BE2C (cell line): ENCODE results near the gene TIMP3.

Source experiments
- DNase-seq: peaks from one replicate; pipeline ENCODE4 v3.0.0-alpha.2; 2020
- H3K27me3 ChIP-seq: fragments of 250-450 bp; sonication (Bioruptor Pico); 2 replicates; pipeline ENCODE4 v1.5.1; 2020; ENCODE audit warnings: mild to moderate bottlenecking
- H3K36me3 ChIP-seq: fragments of 250-450 bp; sonication (Bioruptor Pico); 2 replicates; pipeline ENCODE4 v1.5.1; 2020; ENCODE audit warnings: mild to moderate bottlenecking
- H3K4me1 ChIP-seq: fragments of 250-450 bp; sonication (Bioruptor Pico); 2 replicates; pipeline ENCODE4 v1.5.1; 2020
- H3K4me3 ChIP-seq: 2 replicates; pipeline ENCODE4 v1.5.1; 2011; ENCODE audit warnings: low read depth, low read length
- H3K9me3 ChIP-seq: fragments of 250-450 bp; sonication (Bioruptor Pico); 2 replicates; pipeline ENCODE4 v1.5.1; 2020
- TF ChIP-seq, protein P1 (sequence below): IDR thresholded peaks from 2 replicates; pipeline ENCODE4 v1.5.1; 2012; ENCODE audit warnings: mild to moderate bottlenecking, low read depth, low read length

Gene TIMP3

GRCh38 chr22:32791056-32791455 lies 10.4 kb upstream of the TIMP3 start:
- Histone ChIP-seq H3K4me3 (no peak overlapping the region), H3K27me3 (no peaks in the 10 kb centered on the region; the same call in 1 of the 2 replicates), H3K36me3 (no peaks in the 10 kb centered on the region), H3K9me3 (no peaks in the 10 kb centered on the region), H3K4me1 (no peaks in the 10 kb centered on the region)
- DNase-seq: no peak
- TF ChIP-seq, protein P1, sequence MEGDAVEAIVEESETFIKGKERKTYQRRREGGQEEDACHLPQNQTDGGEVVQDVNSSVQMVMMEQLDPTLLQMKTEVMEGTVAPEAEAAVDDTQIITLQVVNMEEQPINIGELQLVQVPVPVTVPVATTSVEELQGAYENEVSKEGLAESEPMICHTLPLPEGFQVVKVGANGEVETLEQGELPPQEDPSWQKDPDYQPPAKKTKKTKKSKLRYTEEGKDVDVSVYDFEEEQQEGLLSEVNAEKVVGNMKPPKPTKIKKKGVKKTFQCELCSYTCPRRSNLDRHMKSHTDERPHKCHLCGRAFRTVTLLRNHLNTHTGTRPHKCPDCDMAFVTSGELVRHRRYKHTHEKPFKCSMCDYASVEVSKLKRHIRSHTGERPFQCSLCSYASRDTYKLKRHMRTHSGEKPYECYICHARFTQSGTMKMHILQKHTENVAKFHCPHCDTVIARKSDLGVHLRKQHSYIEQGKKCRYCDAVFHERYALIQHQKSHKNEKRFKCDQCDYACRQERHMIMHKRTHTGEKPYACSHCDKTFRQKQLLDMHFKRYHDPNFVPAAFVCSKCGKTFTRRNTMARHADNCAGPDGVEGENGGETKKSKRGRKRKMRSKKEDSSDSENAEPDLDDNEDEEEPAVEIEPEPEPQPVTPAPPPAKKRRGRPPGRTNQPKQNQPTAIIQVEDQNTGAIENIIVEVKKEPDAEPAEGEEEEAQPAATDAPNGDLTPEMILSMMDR: no peak

DNA sequence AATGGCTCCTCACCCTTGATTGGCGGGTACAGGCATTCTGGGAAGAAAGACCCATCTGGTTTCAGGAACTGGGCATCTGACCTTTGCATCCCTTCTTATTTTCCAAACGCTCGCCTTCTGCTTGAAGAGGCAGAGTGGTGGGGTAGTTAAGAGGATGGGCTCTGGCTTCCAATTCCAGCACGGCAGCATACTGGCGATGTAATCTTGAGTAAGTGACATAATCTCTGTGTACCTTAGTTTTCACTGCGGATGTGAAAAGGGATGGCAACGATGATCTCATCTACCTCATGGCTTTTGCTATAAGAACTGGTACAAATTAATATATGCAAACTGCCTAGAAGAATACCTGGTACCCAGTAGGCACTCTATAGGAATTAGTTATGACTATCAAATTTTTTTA lies 10.0 kb upstream of the TIMP3 start:
- Histone ChIP-seq H3K9me3 (no peaks in the 10 kb centered on the region), H3K27me3 (no peaks in the 10 kb centered on the region; the same call in 1 of the 2 replicates), H3K4me3 (no peak overlapping the region), H3K4me1 (no peaks in the 10 kb centered on the region), H3K36me3 (no peaks in the 10 kb centered on the region)
- TF ChIP-seq, protein P1: no peak
- no peak for DNase-seq

GRCh38 chr22:32793589-32793988 lies 7.9 kb upstream of the TIMP3 start:
- H3K9me3 ChIP-seq: no peaks in the 10 kb centered on the region
- no peak for DNase-seq
- no peaks in the 10 kb centered on the region for H3K4me1 ChIP-seq
- H3K27me3 ChIP-seq: no peaks in the 10 kb centered on the region; the same call in 1 of the 2 replicates
- H3K4me3 ChIP-seq: no peak overlapping the region
- TF ChIP-seq, protein P1: no peak
- H3K36me3 ChIP-seq: no peaks in the 10 kb centered on the region

DNA sequence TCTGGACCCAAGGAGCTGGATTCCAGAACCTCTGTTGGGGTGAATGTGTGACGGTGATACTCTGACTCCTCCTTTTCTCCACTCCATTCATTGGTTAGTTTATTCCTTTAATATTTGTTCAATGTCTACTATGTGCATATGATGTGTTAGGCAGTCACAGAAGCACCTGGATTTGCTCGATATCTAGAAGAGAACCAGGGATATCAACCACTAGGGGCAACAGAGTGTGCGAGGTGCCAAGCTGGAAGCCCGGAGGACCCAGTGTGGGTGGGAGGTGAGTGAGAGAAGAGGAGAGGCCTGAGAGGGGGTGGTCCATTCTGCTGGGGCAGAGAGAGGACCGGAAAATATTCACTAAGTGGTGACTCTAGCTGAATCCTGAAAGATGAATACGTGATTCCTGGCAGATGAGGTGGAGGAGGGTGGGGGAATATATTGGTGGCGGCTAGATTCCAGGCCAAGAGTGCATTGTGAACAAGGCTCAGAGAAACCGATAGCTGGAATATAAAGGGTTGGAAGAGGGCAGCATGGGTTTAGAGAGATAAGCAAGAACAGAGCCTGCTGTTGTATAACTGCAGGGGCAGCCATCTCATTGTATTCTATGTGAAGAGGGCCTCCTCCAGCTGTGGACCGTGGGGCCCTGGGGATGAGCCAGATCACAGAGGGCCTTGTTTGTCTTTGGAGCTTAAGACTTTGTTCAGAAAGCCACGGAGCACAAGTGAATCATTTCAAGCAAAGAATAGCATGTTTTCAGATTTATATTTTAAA lies 6.9 kb upstream of the TIMP3 start:
- no peaks in the 10 kb centered on the region for H3K4me1 ChIP-seq
- DNase-seq: no peak
- no peaks in the 10 kb centered on the region for H3K9me3 ChIP-seq
- no peak overlapping the region for H3K4me3 ChIP-seq
- TF ChIP-seq, protein P1: peak; percentile 43
- H3K36me3 ChIP-seq: no peaks in the 10 kb centered on the region
- H3K27me3 ChIP-seq: no peaks in the 10 kb centered on the region; the same call in 1 of the 2 replicates

DNA sequence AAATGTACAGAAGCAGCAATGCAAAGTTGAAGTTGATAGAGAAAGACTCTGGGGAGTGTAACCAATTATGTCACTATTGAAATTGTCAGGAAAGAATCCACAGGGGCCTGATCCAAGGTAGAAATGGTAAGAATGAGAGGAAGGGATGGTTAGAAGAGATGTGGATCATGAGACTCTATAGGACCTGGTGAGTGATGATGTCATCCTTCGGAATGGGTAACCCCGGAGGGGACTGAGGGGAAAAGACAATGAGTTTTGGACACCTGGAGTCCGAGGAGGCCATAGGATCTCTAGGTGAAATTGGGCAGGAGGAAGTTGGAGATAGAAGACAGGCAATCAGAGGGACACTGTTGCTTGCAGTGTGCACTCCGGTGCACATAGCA lies 6.3 kb upstream of the TIMP3 start:
- Histone ChIP-seq H3K4me3 (no peak overlapping the region), H3K27me3 (no peaks in the 10 kb centered on the region; the same call in 1 of the 2 replicates), H3K4me1 (no peaks in the 10 kb centered on the region), H3K9me3 (no peaks in the 10 kb centered on the region), H3K36me3 (no peaks in the 10 kb centered on the region)
- DNase-seq: no peak
- TF ChIP-seq, protein P1: no peak

DNA sequence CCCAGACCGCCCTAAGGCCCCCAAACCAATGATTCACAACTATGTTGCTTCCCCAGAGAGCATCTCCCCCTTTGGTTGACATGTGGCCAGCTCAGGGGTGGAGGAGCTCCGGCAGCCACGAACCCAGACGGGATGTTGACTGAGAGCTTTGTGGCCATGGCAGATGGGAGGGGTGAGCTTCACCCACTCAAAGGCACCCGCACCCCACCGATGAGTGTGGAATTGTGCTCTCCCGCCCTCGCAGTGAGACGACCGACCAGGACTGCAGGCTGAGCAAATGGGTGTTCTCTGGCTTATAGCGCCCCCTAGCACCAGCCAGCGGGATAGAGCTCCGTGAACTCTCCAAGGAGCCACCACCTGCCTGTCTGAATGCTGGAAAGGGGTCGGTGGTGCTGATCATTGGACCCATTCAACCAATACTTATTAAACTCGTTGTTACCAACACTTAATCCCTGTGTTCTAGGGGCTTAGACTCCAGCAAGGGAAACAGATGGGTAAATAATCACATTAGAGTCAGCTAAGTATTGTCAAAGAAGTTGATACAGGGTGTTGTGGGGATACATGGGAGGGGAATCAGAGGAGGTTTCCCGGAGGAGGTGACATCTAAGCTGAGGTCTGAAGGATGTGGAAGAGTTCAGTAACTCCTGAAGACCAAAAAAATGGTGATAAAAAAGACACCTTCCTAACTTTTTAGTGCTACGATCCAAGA lies 4.5 kb upstream of the TIMP3 start:
- Histone ChIP-seq H3K4me3 (no peak overlapping the region; the same call in 1 of the 2 replicates), H3K27me3 (peaks cover 4% of the 10 kb centered on the region; the same call in 1 of the 2 replicates), H3K4me1 (no peaks in the 10 kb centered on the region), H3K36me3 (no peaks in the 10 kb centered on the region), H3K9me3 (no peaks in the 10 kb centered on the region)
- TF ChIP-seq, protein P1: peak; percentile 90
- DNase-seq: peak; percentile 61
